ENCODE data around the gene ZG16. TPM values are rescaled to one million over a fixed set of nuclear protein-coding genes. Genes with fewer than 3 reads are reported as not detected.

ZG16 gene
- total RNA-seq, 4 donors from 2014 or later, result not detected

DNA sequence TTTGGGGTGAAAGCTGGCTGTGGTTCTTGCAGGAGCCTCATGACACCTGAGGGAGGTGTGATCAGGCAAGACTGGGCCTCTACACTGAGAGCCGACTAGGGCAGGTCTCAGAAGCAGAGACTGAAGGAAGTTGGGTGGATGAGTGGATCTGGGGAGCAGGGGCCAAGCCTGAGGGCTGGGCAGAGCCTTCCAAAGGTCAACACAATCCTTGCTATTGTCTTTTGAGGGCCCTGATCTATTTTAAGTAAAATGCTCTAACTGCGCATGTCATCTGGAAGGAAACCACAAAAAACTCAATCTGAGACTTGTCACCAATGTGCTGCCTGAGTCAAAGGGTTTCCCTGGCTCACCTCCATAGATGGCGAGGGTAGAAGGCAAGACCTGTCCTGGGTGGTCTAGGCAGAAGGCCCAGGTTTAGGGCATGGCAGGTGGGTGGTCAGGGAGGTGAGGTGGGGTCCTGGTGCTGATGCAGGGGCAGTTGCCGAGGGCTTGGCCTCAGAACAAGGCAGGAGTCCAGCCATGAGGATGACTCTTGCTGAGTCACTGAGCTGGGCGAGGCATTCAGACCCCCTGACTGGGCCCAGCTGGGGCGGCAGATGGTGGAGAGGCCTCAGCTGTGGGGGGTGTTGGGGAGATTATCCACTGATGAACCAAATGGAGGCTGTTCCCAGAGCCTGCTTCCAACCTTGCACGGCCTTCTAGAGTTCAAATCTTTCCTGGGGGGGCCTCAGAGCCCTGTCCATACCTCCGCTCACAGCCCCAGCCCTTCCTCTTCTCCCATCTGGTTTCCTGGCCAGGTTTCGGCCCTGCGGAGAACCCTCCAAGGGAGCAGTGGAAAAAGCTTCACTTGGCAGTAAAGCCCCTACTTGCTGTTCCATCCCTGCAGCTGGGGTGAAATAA is 47.3 kb downstream of the ZG16 start:
- no peaks in the 10 kb centered on the region for H3K9me3 ChIP-seq
- H3K27me3 ChIP-seq, result no peaks in the 10 kb centered on the region
- DNase-seq (ENCODE audit: low spot score in 2 of 2), result no peak
- WGBS, 2 donors, result 53 to 59% methylated on average over 10 of the region's 10 CpGs
- H3K27ac ChIP-seq, result peak overlapping the region in 3 of 4 donors; percentile 64 to 90 (median 84)
- peaks cover 0 to 8% (median 0%) of the 10 kb centered on the region in 3 donors for H3K36me3 ChIP-seq
- peaks cover 0 to 78% (median 50%) of the 10 kb centered on the region in 4 donors for H3K4me1 ChIP-seq
- no peak overlapping the region for H3K4me3 ChIP-seq
- TF ChIP-seq, protein P1, sequence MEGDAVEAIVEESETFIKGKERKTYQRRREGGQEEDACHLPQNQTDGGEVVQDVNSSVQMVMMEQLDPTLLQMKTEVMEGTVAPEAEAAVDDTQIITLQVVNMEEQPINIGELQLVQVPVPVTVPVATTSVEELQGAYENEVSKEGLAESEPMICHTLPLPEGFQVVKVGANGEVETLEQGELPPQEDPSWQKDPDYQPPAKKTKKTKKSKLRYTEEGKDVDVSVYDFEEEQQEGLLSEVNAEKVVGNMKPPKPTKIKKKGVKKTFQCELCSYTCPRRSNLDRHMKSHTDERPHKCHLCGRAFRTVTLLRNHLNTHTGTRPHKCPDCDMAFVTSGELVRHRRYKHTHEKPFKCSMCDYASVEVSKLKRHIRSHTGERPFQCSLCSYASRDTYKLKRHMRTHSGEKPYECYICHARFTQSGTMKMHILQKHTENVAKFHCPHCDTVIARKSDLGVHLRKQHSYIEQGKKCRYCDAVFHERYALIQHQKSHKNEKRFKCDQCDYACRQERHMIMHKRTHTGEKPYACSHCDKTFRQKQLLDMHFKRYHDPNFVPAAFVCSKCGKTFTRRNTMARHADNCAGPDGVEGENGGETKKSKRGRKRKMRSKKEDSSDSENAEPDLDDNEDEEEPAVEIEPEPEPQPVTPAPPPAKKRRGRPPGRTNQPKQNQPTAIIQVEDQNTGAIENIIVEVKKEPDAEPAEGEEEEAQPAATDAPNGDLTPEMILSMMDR (IDR thresholded peaks at IDR 0.05), result no peak
- TF ChIP-seq EP300 (IDR thresholded peaks at IDR 0.05), result no peak
- TF ChIP-seq POLR2A (IDR thresholded peaks at IDR 0.05), result no peak

DNA sequence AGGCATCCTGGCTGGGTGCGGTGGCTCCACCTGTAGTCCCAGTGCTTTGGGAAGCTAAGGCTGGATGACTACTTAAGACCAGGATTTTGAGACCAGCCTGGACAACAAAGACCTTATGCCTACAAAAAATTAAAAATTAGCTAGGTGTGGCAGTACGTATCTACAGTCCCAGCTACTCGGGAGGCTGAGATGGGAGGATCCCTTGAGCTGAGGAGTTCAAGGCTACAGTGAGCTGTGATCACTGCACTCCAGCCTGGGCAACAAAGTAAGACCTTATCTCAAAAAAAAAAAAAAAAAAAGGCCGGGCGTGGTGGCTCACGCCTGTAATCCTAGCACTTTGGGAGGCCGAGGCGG is 48.3 kb downstream of the ZG16 start:
- 85 to 87% methylated on average over 8 of the region's 8 CpGs for WGBS, 2 donors
- Histone ChIP-seq H3K9me3 (no peaks in the 10 kb centered on the region), H3K36me3 (peaks cover under 1 to 17% (median 3%) of the 10 kb centered on the region in 3 donors), H3K27ac (peak overlapping the region in 3 of 4 donors; percentile 64 to 90 (median 84)), H3K27me3 (no peaks in the 10 kb centered on the region), H3K4me3 (no peak overlapping the region), H3K4me1 (peaks cover 0 to 73% (median 47%) of the 10 kb centered on the region in 4 donors)
- no peak for DNase-seq (ENCODE audit: low spot score in 2 of 2)
- TF ChIP-seq, protein P1 (IDR thresholded peaks at IDR 0.05), result no peak
- TF ChIP-seq POLR2A (IDR thresholded peaks at IDR 0.05), result no peak
- no peak for TF ChIP-seq EP300 (IDR thresholded peaks at IDR 0.05)

DNA sequence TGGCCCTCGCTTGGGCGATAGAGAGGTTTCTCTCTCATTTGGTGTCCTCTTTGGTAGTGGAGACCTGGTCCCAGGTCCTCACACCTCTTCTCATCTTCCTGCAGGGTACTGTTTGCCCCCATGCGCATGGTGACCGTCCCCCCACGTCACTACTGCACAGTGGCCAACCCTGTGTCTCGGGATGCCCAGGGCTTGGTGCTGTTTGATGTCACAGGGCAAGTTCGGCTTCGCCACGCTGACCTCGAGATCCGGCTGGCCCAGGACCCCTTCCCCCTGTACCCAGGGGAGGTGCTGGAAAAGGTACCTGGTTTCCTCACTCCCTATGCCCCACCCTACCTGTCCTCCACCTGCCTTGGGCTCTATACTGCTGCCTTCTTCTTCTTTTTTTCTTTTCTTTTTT is 52.7 kb downstream of the ZG16 start:
- DNase-seq (ENCODE audit: low spot score in 2 of 2), result no peak
- peaks cover 3 to 60% (median 21%) of the 10 kb centered on the region in 3 donors for H3K36me3 ChIP-seq
- H3K9me3 ChIP-seq, result no peaks in the 10 kb centered on the region
- no peaks in the 10 kb centered on the region for H3K27me3 ChIP-seq
- H3K4me1 ChIP-seq, result peaks cover 0 to 31% (median 8%) of the 10 kb centered on the region in 4 donors
- H3K27ac ChIP-seq, result no peak overlapping the region
- H3K4me3 ChIP-seq, result no peak overlapping the region
- TF ChIP-seq, protein P1 (IDR thresholded peaks at IDR 0.05), result no peak
- TF ChIP-seq POLR2A (IDR thresholded peaks at IDR 0.05) (no peak), EP300 (IDR thresholded peaks at IDR 0.05) (no peak)
- 88 to 92% methylated on average over 11 of the region's 11 CpGs for WGBS, 2 donors

DNA sequence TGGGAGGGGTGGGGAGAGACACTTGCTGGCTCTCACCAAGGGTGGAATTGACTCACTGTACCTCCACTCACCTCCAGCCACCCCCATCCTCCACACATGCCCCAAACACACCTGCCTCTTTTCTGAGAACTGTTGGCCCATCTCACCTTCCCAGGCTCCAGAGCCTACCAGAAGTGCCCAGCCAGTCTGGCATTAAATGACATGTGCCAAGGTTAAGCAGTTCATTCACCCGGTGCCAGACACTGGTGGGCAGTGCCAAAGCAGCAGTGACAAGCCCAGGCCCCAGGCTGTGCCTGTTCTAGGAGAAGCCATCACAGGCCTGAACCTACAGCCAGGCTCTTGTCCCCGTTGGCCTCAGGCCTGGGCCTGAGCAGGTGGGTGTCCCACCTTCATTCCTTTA is 53.4 kb downstream of the ZG16 start:
- H3K27me3 ChIP-seq, result no peaks in the 10 kb centered on the region
- H3K9me3 ChIP-seq, result no peaks in the 10 kb centered on the region
- 62 to 73% methylated on average over 2 of the region's 2 CpGs for whole genome bisulfite sequencing, 2 donors
- TF ChIP-seq POLR2A (IDR thresholded peaks at IDR 0.05), result no peak
- no peak for TF ChIP-seq EP300 (IDR thresholded peaks at IDR 0.05)
- TF ChIP-seq, protein P1 (IDR thresholded peaks at IDR 0.05), result no peak
- H3K4me3 ChIP-seq, result no peak overlapping the region
- H3K4me1 ChIP-seq, result peaks cover 0 to 24% (median 4%) of the 10 kb centered on the region in 4 donors
- H3K36me3 ChIP-seq, result peaks cover 3 to 67% (median 21%) of the 10 kb centered on the region in 3 donors
- DNase-seq (ENCODE audit: low spot score in 2 of 2), result no peak
- H3K27ac ChIP-seq, result no peak overlapping the region

Small RNA genes within 50 kb of the gene (small RNA-seq; reads per million reads assigned to genes)
- gene AC009133.6 (not detected), gene AC120114.4 (not detected)

Other genes with a start within 250 kb of the ZG16 start
- 1 to 10 TPM; 1.1 to 1.5 (median 1.3) TPM for gene SPN, start 115.0 kb upstream of the ZG16 start, total RNA-seq
- 10 to 100 TPM; 15.3 to 50.4 (median 38.5) TPM for gene QPRT, start 99.1 kb upstream of the ZG16 start, total RNA-seq
- gene C16orf54, start 32.3 kb upstream of the ZG16 start, total RNA-seq, result 1 to 10 TPM in 1 of 4 donors, under 1 TPM in 3; 0.20 to 2.8 (median 0.61) TPM
- 10 to 100 TPM; 19.9 to 42.8 (median 40.5) TPM for gene KIF22, start 12.5 kb downstream of the ZG16 start, total RNA-seq
- 10 to 100 TPM; 40.0 to 75.9 (median 62.0) TPM for gene MAZ, start 28.3 kb downstream of the ZG16 start, total RNA-seq
- gene PRRT2, start 33.9 kb downstream of the ZG16 start, total RNA-seq, result 10 to 100 TPM; 10.0 to 28.4 (median 18.5) TPM
- 10 to 100 TPM; 40.8 to 70.7 (median 61.0) TPM for gene PAGR1, start 37.9 kb downstream of the ZG16 start, total RNA-seq
- gene MVP, start 42.2 kb downstream of the ZG16 start, total RNA-seq, result 100 to 1,000 TPM; 113 to 247 (median 177) TPM
- 100 to 1,000 TPM in 2 of 4 donors, 10 to 100 TPM in 2; 80.0 to 121 (median 94.8) TPM for gene CDIPT, start 85.0 kb downstream of the ZG16 start, total RNA-seq
- gene SEZ6L2, start 121.3 kb downstream of the ZG16 start, total RNA-seq, result 1 to 10 TPM in 2 of 4 donors, under 1 TPM in 2; 0.84 to 4.9 (median 1.3) TPM
- 1 to 10 TPM in 3 of 4 donors, under 1 TPM in 1; 0.90 to 5.7 (median 3.9) TPM for gene ASPHD1, start 122.2 kb downstream of the ZG16 start, total RNA-seq
- gene KCTD13, start 148.0 kb downstream of the ZG16 start, total RNA-seq, result 10 to 100 TPM; 31.0 to 81.0 (median 38.7) TPM
- 100 to 1,000 TPM in 2 of 4 donors, 10 to 100 TPM in 2; 83.1 to 144 (median 103) TPM for gene TMEM219, start 183.8 kb downstream of the ZG16 start, total RNA-seq
- gene TAOK2, start 195.6 kb downstream of the ZG16 start, total RNA-seq, result 10 to 100 TPM; 51.3 to 88.8 (median 66.0) TPM
- 10 to 100 TPM; 12.6 to 26.7 (median 22.6) TPM for gene HIRIP3, start 217.4 kb downstream of the ZG16 start, total RNA-seq
- 10 to 100 TPM; 36.6 to 60.4 (median 51.6) TPM for gene INO80E, start 218.0 kb downstream of the ZG16 start, total RNA-seq
- gene DOC2A, start 232.8 kb downstream of the ZG16 start, total RNA-seq, result 1 to 10 TPM in 2 of 4 donors, under 1 TPM in 2; 0.44 to 4.2 (median 1.7) TPM
- gene C16orf92, start 244.9 kb downstream of the ZG16 start, total RNA-seq, result not detected